Measurements from ENCODE around the gene ZNF575.

ZNF575 gene

GRCh38 chr19:43534816-43535761 is 2.1 kb downstream of the ZNF575 start:
- 0 out of 2 replicates have a peak, but pooled peaks have one; percentile 52 for TF ChIP-seq CTCF (IDR thresholded peaks at IDR 0.05; ENCODE audit: low read depth, low read length)
- no peak overlapping the region for H3K4me3 ChIP-seq (ENCODE audit: low read depth, low read length)

GRCh38 chr19:43538922-43539321 is 5.9 kb downstream of the ZNF575 start:
- no peak overlapping the region for H3K4me3 ChIP-seq (ENCODE audit: low read depth, low read length)
- no peak for TF ChIP-seq CTCF (IDR thresholded peaks at IDR 0.05; ENCODE audit: low read depth, low read length)

- no peak overlapping the region for H3K4me3 ChIP-seq (ENCODE audit: low read depth, low read length)
- no peak for TF ChIP-seq CTCF (IDR thresholded peaks at IDR 0.05; ENCODE audit: low read depth, low read length)
Measured at GRCh38 chr19:43540381-43540780, 7.4 kb downstream of the ZNF575 start.

GRCh38 chr19:43541920-43542650 is 9.1 kb downstream of the ZNF575 start:
- no peak for TF ChIP-seq CTCF (IDR thresholded peaks at IDR 0.05; ENCODE audit: low read depth, low read length)
- no peak overlapping the region for H3K4me3 ChIP-seq (ENCODE audit: low read depth, low read length)

- H3K4me3 ChIP-seq (ENCODE audit: low read depth, low read length): no peak overlapping the region
- TF ChIP-seq CTCF (IDR thresholded peaks at IDR 0.05; ENCODE audit: low read depth, low read length): no peak
Measured at GRCh38 chr19:43544077-43544476, 11.1 kb downstream of the ZNF575 start.

- no peak for TF ChIP-seq CTCF (IDR thresholded peaks at IDR 0.05; ENCODE audit: low read depth, low read length)
- H3K4me3 ChIP-seq (ENCODE audit: low read depth, low read length): no peak overlapping the region
Measured at GRCh38 chr19:43545276-43545675, 12.3 kb downstream of the ZNF575 start.

GRCh38 chr19:43545981-43546380 is 13.0 kb downstream of the ZNF575 start:
- H3K4me3 ChIP-seq (ENCODE audit: low read depth, low read length): no peak overlapping the region
- no peak for TF ChIP-seq CTCF (IDR thresholded peaks at IDR 0.05; ENCODE audit: low read depth, low read length)
